Fibroblast of lung (primary cell): ENCODE results near the gene ASF1A.

ENCODE experiments used
- CTCF ChIP-seq, 2 donors: IDR thresholded peaks in 1 of 2; conservative IDR thresholded peaks in 1 of 2; 1 replicate in 1 of 2; 2 replicates in 1 of 2; pipeline ENCODE4 v1.5.1; 2011 to 2012; ENCODE audit warnings: low read length in 2 of 2, control low read depth in 1 of 2, inconsistent platforms in 1 of 2, low read depth in 1 of 2, mild to moderate bottlenecking in 1 of 2
- EZH2 ChIP-seq: IDR thresholded peaks from 2 replicates; pipeline ENCODE4 v1.5.1; 2012; ENCODE audit warnings: low read length, control low read depth, mild to moderate bottlenecking; ENCODE audit errors: missing control alignments

GRCh38 chr6:118902726-118903125 lies 8.8 kb downstream of the ASF1A start:
- TF ChIP-seq CTCF (conservative IDR thresholded peaks at IDR 0.05 in 1 of 2, IDR thresholded peaks at IDR 0.05 in 1 of 2; ENCODE audit: low read depth in 1 of 2, low read length in 2 of 2) = no peak
- TF ChIP-seq EZH2 = no peak
